ENCODE data around the gene IL20RB. TPM values are rescaled to one million over a fixed set of nuclear protein-coding genes. Genes with fewer than 3 reads are reported as not detected.

Gene IL20RB
- total and polyA plus RNA-seq, 2 of the 4 experiments (the other 2 are of a cell fraction) = 0.72 to 0.97 TPM

- peak; percentile 67 for ATAC-seq (ENCODE audit: low read depth)
- intact Hi-C loops (cut with micrococcal nuclease) (no loop called here), dilution Hi-C loops (cut with HindIII; ENCODE audit: low sequenced_read_pairs, unreplicated experiment) (no loop called here), in situ Hi-C loops (cut with MboI; ENCODE audit: low sequenced_read_pairs) (no loop called here)
- Histone ChIP-seq H4K5ac (ENCODE audit: low read depth, low read length) (peak overlapping the region; percentile 31; the same call in 1 of the 2 replicates), H4K8ac (ENCODE audit: low read depth in 2 of 2, low read length in 2 of 2) (peak overlapping the region in 1 of 2 experiments; percentile 53; a peak in 1 of 4 replicates), H3K9me3 (ENCODE audit: control insufficient read depth, insufficient read depth, low read length) (no peaks in the 10 kb centered on the region), H3K27me3 (ENCODE audit: control insufficient read depth, insufficient read depth, low read length) (no peaks in the 10 kb centered on the region), H2BK5ac (ENCODE audit: low read depth, low read length, poor library complexity, severe bottlenecking) (no peak overlapping the region), H3K27ac (ENCODE audit: insufficient read depth, low read length) (peak overlapping the region; percentile 13; the same call in 1 of the 2 replicates), H3K14ac (replicated peaks; ENCODE audit: low read depth, low read length) (0 out of 2 replicates have a peak overlapping the region, but pooled peaks have one; percentile 15), H3K23ac (ENCODE audit: low read depth, low read length) (no peak overlapping the region), H2BK20ac (ENCODE audit: low read depth, low read length) (no peak overlapping the region), H3K4me2 (ENCODE audit: low read depth, low read length) (no peak overlapping the region), H2AFZ (replicated peaks; ENCODE audit: low read length, poor library complexity) (peak overlapping the region; percentile 69), H3K4ac (ENCODE audit: low read depth, low read length) (0 out of 2 replicates have a peak overlapping the region, but pooled peaks have one; percentile 8), H2BK15ac (ENCODE audit: low read depth, low read length) (no peak overlapping the region), H3K18ac (ENCODE audit: low read depth, low read length) (peak overlapping the region; percentile 13; the same call in 1 of the 2 replicates), H3K4me1 (ENCODE audit: control insufficient read depth, insufficient read depth, low read length) (peaks cover 6% of the 10 kb centered on the region; the same call in 1 of the 2 replicates), H3K79me1 (ENCODE audit: low read depth in 1 of 2, low read length in 2 of 2) (no peaks in the 10 kb centered on the region), H3K56ac (ENCODE audit: extremely low read depth, insufficient read depth, low read length) (no peak overlapping the region), H2AK9ac (replicated peaks; ENCODE audit: low read depth, low read length, poor library complexity) (no peak overlapping the region), H3K36me3 (ENCODE audit: control insufficient read depth, insufficient read depth, low read length) (no peaks in the 10 kb centered on the region), H4K20me1 (ENCODE audit: insufficient read depth, low read length) (no peaks in the 10 kb centered on the region), H2AK5ac (ENCODE audit: low read depth, low read length) (0 out of 2 replicates have a peak overlapping the region, but pooled peaks have one; percentile 37), H2BK120ac (ENCODE audit: low read depth, low read length) (no peak overlapping the region), H3K9me1 (ENCODE audit: insufficient read depth, low read length) (peaks cover 3% of the 10 kb centered on the region; the same call in 1 of the 2 replicates), H4K91ac (ENCODE audit: insufficient read depth, low read depth, low read length) (no peak overlapping the region; the same call in 1 of the 2 replicates), H3K4me3 (ENCODE audit: insufficient read depth, low read depth, low read length) (no peak overlapping the region), H3K9ac (ENCODE audit: low read depth, low read length) (no peak overlapping the region)
- WGBS, 2 experiments (ENCODE audit: extremely low coverage in 2 of 2, insufficient read length in 1 of 2) = 86% methylated on average over 1 of the region's 8 CpGs; no CpG with 5 or more reads in 1 of the 2 experiments
- TF ChIP-seq, protein P1, sequence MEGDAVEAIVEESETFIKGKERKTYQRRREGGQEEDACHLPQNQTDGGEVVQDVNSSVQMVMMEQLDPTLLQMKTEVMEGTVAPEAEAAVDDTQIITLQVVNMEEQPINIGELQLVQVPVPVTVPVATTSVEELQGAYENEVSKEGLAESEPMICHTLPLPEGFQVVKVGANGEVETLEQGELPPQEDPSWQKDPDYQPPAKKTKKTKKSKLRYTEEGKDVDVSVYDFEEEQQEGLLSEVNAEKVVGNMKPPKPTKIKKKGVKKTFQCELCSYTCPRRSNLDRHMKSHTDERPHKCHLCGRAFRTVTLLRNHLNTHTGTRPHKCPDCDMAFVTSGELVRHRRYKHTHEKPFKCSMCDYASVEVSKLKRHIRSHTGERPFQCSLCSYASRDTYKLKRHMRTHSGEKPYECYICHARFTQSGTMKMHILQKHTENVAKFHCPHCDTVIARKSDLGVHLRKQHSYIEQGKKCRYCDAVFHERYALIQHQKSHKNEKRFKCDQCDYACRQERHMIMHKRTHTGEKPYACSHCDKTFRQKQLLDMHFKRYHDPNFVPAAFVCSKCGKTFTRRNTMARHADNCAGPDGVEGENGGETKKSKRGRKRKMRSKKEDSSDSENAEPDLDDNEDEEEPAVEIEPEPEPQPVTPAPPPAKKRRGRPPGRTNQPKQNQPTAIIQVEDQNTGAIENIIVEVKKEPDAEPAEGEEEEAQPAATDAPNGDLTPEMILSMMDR (conservative IDR thresholded peaks at IDR 0.05; ENCODE audit: low read depth, low read length) = no peak
- no peak for TF ChIP-seq SMC3 (IDR thresholded peaks at IDR 0.05; ENCODE audit: low read depth, low read length)
- peak; percentile 71 for TF ChIP-seq CEBPB (IDR thresholded peaks at IDR 0.05; ENCODE audit: low read depth, low read length)
- BruUV-seq (replicated peaks) = no TSS peak
- CTCF ChIA-PET = no interaction called here
- POLR2A ChIA-PET (ENCODE audit: unreplicated experiment) = no interaction called here
- peak; percentile 51 for DNase-seq
Observed at GRCh38 chr3:136994772-136995516, 37.2 kb downstream of the IL20RB start.

Measured in IMR-90 (cell line).